Activated CD8-positive, alpha-beta memory T cell treated with anti-CD3 and anti-CD28 coated beads, Interleukin-2, amount 50 U/mL, for 48 hours (primary cell): Measurements from ENCODE around the gene PBX4.

Experiments
- DNase-seq: peaks from one replicate; pipeline ENCODE4 v3.0.0-alpha.2; 2020

PBX4 gene

GRCh38 chr19:19537075-19538048 lies 81.1 kb downstream of the PBX4 start:
- no peak for DNase-seq

DNA sequence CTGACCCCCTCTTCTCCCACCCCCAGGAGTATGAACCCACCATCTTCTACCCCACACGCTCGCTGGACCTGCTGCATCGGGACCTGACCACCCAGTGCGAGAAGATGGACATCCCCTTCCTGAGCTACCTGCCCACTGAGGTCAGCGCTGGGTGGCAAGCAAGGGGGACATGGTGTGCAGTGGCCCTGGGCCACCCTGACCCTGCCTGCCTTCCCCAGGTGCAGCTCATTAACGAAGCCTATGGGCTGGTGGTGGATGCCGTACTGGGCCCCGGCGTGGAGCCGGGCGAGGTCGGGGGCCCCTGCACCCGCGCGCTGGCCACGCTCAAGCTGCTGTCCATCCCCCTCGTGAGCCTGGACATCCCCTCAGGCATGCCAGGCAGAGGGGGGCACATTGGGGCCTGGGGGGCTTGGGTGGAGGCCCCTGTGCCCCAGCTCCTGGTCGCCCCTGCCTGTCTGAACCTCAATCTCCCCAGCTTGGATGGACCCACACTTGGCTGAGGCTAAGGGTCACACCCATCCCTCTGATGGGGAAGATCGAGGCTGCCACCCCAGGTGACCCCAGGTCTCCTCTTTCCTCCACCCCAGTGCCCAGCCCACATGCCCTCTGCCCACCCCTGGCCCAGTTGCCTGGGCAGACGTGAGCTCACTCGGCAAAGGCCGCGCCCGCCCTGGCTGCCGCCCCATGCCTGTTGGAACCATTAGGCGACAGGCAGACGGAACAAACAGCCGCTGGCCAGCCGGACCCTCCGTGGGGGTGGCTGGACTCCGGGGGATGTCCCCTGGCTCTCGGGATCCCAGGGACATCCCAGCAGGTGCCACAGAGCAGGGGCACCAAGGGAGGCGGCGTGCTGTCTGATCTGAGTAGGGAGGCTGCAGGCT lies 82.9 kb downstream of the PBX4 start:
- no peak for DNase-seq

DNA sequence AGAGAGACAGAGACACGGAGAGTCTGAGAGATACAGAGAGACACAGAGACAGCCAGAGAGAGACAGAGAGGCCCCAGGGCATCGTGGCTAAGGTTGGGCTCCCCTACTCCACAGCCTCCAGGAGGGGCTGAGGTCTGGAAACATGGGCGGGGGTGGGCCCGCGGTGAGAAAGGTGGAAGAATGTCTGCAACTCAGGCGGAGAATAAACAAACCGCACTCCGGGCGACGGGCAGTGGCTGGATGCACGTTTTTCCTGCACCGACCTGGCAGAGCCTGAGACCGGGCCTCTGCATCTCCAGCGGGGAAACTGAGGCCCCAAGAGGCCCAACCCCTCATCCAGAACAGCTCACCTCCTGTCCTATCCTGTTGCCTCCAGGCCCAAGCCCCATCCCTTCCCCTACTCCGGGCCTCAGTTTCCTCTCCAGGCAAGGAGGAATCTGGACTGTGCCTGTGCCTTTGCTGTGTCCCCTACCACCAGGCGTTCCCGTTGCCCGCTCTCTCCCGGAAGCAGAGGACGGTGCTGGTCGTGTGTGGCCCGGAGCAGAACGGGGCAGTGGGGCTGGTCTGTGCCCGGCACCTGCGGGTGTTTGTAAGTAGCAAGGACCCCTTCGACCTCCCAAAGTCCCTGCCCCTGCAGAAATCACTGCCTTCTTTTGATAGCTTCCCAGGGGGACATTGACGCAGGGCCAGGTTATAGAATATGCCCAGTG lies 83.8 kb downstream of the PBX4 start:
- no peak for DNase-seq

DNA sequence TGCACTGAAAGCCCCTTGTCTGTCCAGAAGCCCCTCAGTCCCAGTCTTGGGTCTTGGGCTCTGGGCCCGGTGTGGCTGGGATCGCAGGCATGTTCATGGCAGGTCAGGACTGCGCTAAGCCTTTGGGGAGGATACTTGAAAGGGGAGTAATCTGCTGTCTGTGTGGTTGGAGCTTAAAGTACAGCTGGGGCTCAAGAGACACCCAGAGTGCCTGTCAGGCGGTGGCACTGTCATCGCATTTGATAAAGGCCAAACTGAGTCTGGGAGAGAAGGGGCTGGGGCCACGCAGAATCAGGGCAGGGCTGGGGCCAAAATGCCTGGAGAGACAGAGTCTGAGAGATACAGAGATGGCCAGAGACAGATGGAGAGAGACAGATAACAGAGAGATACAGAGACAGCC lies 84.6 kb downstream of the PBX4 start:
- DNase-seq, result no peak

- no peak for DNase-seq
Measured at GRCh38 chr19:19532806-19533701, 85.4 kb downstream of the PBX4 start.

DNA sequence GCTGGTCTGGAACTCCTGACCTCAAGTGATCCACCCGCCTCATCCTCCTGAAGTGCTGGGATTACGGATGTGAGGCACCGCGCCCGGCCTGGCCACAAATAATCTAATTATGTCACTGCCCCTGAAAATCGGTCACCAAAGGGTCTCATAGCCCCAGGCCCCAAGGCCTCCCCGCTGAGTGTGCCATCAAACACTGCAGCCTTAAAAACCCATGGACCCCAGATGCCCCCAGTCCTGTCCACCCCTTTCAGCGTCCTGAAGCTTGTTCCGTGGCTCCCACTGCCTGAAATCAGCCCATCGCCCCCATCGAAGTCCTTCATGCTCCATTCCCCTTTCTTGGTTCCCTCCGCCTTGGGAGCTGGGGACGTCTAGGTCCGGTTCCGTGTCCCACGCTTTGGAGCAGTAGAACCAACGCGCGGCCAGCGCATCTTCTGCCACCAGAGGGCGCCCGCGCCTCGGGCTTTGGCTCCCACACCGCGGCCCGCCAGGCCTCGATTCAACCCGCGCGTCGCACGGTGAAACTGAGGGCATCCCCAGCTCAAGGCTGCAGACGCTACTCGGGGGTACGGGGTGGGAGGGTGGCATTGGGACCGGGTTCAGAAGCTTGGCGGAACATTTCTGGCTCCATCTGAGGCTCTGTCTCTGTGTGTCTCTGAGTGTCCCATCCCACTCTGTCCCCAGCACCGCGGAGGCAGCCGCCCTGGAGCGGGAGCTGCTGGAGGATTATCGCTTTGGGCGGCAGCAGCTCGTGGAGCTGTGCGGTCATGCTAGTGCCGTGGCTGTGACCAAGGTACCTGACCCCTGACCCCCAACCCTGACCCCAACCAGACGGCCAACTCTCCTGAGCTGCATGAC lies 86.3 kb downstream of the PBX4 start:
- DNase-seq, result peak; percentile 99

DNA sequence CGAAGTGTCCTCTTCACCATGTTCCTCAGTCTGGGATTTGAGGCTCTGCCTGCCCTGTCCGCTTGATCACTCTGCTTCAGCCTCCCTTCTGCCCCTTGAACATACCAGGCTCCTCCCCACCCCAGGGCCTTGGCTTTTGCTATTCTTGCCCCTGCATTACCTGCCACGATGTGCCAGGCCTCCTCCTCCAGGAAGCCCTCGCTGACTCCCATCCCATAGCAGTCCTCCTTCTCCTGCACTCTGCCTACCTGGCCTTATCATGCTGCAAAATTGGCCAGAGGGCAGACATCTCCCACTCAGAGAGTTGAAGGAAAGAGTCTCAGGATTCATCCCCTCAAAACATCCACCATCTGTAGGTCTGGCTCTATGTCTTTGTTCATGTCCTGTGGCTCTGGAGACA lies 87.6 kb downstream of the PBX4 start:
- no peak for DNase-seq

DNA sequence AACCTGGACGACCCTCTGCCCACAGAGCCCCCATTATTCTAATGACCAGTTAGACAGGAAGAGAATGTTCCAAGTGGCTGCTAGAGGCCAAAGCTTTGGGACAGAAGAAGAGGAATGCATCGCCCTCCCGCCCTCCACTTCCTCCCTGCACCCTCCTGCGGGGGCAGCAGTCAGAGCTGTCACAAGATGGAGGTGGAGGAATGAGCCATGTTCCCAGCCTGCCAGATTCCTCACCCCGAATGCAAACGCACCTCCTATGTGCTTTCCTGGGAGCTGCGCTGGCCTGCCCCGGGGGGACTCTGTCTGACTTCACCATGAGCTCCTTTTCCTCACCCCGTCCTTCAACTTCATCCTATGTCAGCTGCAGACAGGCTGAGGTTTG lies 88.1 kb downstream of the PBX4 start:
- DNase-seq, result no peak

- DNase-seq, result no peak
Measured at GRCh38 chr19:19529783-19530422, 88.6 kb downstream of the PBX4 start.

- no peak for DNase-seq
Measured at GRCh38 chr19:19528721-19529490, 89.6 kb downstream of the PBX4 start, which contains the start of gene YJEFN3. Gene YJEFN3, plus strand, starts transcription at chr19:19528911. Its CDS starts 22 bp downstream, at chr19:19528933.

GRCh38 chr19:19527674-19528625 lies 90.5 kb downstream of the PBX4 start:
- DNase-seq, result no peak

DNA sequence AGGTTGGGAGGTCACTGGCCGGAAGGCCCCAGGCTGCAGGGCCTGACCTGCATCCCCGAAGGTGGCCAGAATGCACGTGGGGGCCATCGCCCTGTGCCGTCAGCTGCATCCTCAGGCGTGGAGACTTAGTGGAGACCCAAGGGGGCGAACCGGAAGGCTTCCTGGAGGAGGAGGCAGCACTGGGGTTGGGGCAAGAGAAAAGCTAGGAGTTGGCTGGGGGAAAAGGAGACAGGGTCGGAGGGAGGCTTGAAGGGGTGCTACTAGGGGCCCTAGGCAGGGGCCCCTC lies 91.2 kb downstream of the PBX4 start:
- DNase-seq, result no peak

DNA sequence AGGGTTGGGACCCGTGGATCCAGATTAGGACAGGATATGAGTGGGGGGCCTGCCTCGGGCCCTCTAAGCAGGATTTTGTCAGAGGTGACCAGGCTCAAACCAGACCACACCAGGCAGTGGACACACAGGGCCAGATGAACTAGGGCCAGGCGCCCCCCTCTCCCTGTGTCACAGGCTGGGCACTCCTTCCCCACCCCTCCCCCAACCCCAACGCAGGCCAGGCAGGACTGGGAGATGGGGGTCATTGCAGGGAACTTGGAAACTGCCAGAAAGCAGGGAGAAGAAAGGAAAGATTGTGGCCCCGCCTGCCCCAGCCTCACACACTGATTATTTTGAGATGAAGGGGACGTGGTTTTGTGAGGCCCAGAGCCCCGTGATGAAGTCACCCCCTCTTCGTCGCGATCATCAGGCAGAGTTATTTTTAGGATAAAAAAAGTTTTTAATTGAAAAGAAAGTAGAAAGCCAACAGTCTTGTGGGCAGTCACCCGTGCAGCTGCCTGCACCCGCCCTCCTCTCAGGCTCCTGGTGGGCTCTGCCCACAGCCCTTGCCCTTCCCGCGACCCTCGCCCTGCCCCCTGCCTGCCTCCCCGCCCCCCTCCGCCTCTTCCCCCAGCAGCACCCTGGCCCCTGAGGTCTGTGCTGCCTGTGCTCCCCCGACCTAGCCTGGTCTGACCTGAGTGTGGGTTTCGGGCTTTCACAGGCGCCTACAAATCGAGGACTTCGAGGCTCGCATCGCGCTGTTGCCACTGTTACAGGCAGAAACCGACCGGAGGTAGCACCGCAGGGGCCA lies 91.7 kb downstream of the PBX4 start:
- DNase-seq, result no peak

- no peak for DNase-seq
Measured at GRCh38 chr19:19525611-19526380, 92.7 kb downstream of the PBX4 start.

- no peak for DNase-seq
Measured at GRCh38 chr19:19524053-19524452, 94.4 kb downstream of the PBX4 start.

DNA sequence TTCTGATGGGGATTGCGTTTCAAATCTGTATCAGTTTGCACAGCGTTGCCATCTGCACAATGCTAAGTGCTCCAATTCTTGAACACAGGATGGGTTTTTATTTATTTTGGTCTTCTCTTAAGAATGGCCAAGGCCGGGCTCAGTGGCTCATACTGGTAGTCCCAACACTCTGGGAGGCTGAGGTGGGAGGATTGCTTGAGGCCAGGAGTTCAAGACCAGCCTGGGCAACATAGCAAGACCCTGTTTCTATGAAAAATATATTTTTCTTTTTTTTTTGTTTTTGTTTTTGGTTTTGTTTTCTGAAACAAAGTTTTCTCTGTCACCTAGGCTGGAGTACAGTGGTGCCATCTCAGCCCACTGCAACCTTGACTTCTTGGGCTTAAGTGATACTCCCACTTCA lies 95.3 kb downstream of the PBX4 start:
- DNase-seq, result no peak

DNA sequence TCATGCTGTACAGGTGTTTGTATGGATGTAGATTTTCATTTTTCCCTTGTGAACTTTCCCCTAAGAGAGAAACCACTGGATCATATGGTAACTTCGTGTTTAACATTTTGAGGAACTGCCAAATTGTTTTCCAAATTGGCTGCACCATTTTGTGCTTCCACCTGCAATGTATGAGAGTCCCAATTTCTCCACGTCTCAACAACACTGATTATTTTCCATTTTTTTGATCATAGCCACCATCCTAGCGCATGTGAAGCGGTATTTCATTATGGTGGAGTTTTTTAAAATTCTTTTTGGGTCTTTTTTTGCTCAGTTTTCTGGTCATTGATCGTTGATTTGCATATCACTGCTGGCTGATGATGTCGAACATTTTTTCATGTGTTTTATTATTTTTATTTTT lies 97.5 kb downstream of the PBX4 start:
- DNase-seq, result no peak
